Measurements from ENCODE around the gene RAD51B. TPM values are rescaled to one million over a fixed set of nuclear protein-coding genes. Genes with fewer than 3 reads are reported as not detected.

Gene RAD51B
- total and polyA plus RNA-seq, 2 donors = 6.2 to 92.9 TPM

- 46% methylated on average over 5 of the region's 5 CpGs for WGBS
- DNase-seq (ENCODE audit: extremely low spot score) = no peak
- no peak overlapping the region for H3K27ac ChIP-seq (ENCODE audit: low read depth)
- H3K4me3 ChIP-seq (ENCODE audit: low read depth, low read length) = no peak overlapping the region
- H3K36me3 ChIP-seq (ENCODE audit: insufficient read depth) = no peaks in the 10 kb centered on the region
- H3K4me1 ChIP-seq (ENCODE audit: insufficient read depth) = no peaks in the 10 kb centered on the region
Observed at GRCh38 chr14:67999705-68000384, 180.3 kb downstream of the RAD51B start.

- 37% methylated on average over 1 of the region's 1 CpG for WGBS
- H3K4me3 ChIP-seq (ENCODE audit: low read depth, low read length) = no peak overlapping the region
- no peak overlapping the region for H3K27ac ChIP-seq (ENCODE audit: low read depth)
Observed at GRCh38 chr14:68000511-68000910, 180.9 kb downstream of the RAD51B start.

GRCh38 chr14:68008491-68008890, 188.9 kb downstream of the RAD51B start:
- 81% methylated on average over 1 of the region's 1 CpG for WGBS
- no peaks in the 10 kb centered on the region for H3K36me3 ChIP-seq (ENCODE audit: insufficient read depth)
- no peak for DNase-seq (ENCODE audit: extremely low spot score)
- no peak overlapping the region for H3K4me3 ChIP-seq (ENCODE audit: low read depth, low read length)
- H3K4me1 ChIP-seq (ENCODE audit: insufficient read depth) = no peaks in the 10 kb centered on the region
- no peak overlapping the region for H3K27ac ChIP-seq (ENCODE audit: low read depth)

More at GRCh38 chr14:68000511-68000910, 180.9 kb downstream of the RAD51B start:
- Histone ChIP-seq H3K4me1 (ENCODE audit: insufficient read depth) (no peaks in the 10 kb centered on the region), H3K36me3 (ENCODE audit: insufficient read depth) (no peaks in the 10 kb centered on the region)
- no peak for DNase-seq (ENCODE audit: extremely low spot score)

- WGBS = 13% methylated on average over 4 of the region's 4 CpGs
- no peak overlapping the region for H3K4me3 ChIP-seq (ENCODE audit: low read depth, low read length)
- no peaks in the 10 kb centered on the region for H3K4me1 ChIP-seq (ENCODE audit: insufficient read depth)
- H3K27ac ChIP-seq (ENCODE audit: low read depth) = no peak overlapping the region
- peak; percentile 39 for DNase-seq (ENCODE audit: extremely low spot score)
- H3K36me3 ChIP-seq (ENCODE audit: insufficient read depth) = no peaks in the 10 kb centered on the region
Observed at GRCh38 chr14:68011406-68012028, 191.9 kb downstream of the RAD51B start.

- 77% methylated on average over 1 of the region's 1 CpG for WGBS
- Histone ChIP-seq H3K4me3 (ENCODE audit: low read depth, low read length) (no peak overlapping the region), H3K27ac (ENCODE audit: low read depth) (no peak overlapping the region), H3K36me3 (ENCODE audit: insufficient read depth) (no peaks in the 10 kb centered on the region), H3K4me1 (ENCODE audit: insufficient read depth) (no peaks in the 10 kb centered on the region)
- DNase-seq (ENCODE audit: extremely low spot score) = no peak
Observed at GRCh38 chr14:68012871-68013270, 193.3 kb downstream of the RAD51B start.

- DNase-seq (ENCODE audit: extremely low spot score) = no peak
- Histone ChIP-seq H3K36me3 (ENCODE audit: insufficient read depth) (no peaks in the 10 kb centered on the region), H3K4me1 (ENCODE audit: insufficient read depth) (no peaks in the 10 kb centered on the region), H3K27ac (ENCODE audit: low read depth) (no peak overlapping the region), H3K4me3 (ENCODE audit: low read depth, low read length) (no peak overlapping the region)
- WGBS = 79% methylated on average over 2 of the region's 2 CpGs
Observed at GRCh38 chr14:68013326-68013725, 193.7 kb downstream of the RAD51B start.

- no peaks in the 10 kb centered on the region for H3K4me1 ChIP-seq (ENCODE audit: insufficient read depth)
Observed at GRCh38 chr14:68014771-68015170, 195.2 kb downstream of the RAD51B start.

GRCh38 chr14:68015356-68016254, 196.0 kb downstream of the RAD51B start:
- Histone ChIP-seq H3K36me3 (ENCODE audit: insufficient read depth) (no peaks in the 10 kb centered on the region), H3K4me3 (ENCODE audit: low read depth, low read length) (no peak overlapping the region), H3K27ac (ENCODE audit: low read depth) (no peak overlapping the region), H3K4me1 (ENCODE audit: insufficient read depth) (no peaks in the 10 kb centered on the region)
- WGBS = 84% methylated on average over 12 of the region's 12 CpGs
- DNase-seq (ENCODE audit: extremely low spot score) = no peak

More at GRCh38 chr14:68014771-68015170, 195.2 kb downstream of the RAD51B start:
- H3K4me3 ChIP-seq (ENCODE audit: low read depth, low read length) = no peak overlapping the region
- H3K36me3 ChIP-seq (ENCODE audit: insufficient read depth) = no peaks in the 10 kb centered on the region
- 67% methylated on average over 2 of the region's 2 CpGs for WGBS
- H3K27ac ChIP-seq (ENCODE audit: low read depth) = no peak overlapping the region
- DNase-seq (ENCODE audit: extremely low spot score) = no peak

- Histone ChIP-seq H3K36me3 (ENCODE audit: insufficient read depth) (no peaks in the 10 kb centered on the region), H3K4me3 (ENCODE audit: low read depth, low read length) (no peak overlapping the region), H3K4me1 (ENCODE audit: insufficient read depth) (no peaks in the 10 kb centered on the region), H3K27ac (ENCODE audit: low read depth) (no peak overlapping the region)
- DNase-seq (ENCODE audit: extremely low spot score) = no peak
Observed at GRCh38 chr14:68016255-68016914, 196.8 kb downstream of the RAD51B start.

- Histone ChIP-seq H3K27ac (ENCODE audit: low read depth) (no peak overlapping the region), H3K36me3 (ENCODE audit: insufficient read depth) (no peaks in the 10 kb centered on the region), H3K4me1 (ENCODE audit: insufficient read depth) (no peaks in the 10 kb centered on the region), H3K4me3 (ENCODE audit: low read depth, low read length) (no peak overlapping the region)
- 71% methylated on average over 1 of the region's 1 CpG for WGBS
- no peak for DNase-seq (ENCODE audit: extremely low spot score)
Observed at GRCh38 chr14:68018598-68018997, 199.0 kb downstream of the RAD51B start.

- Histone ChIP-seq H3K27ac (ENCODE audit: low read depth) (no peak overlapping the region), H3K36me3 (ENCODE audit: insufficient read depth) (no peaks in the 10 kb centered on the region), H3K4me1 (ENCODE audit: insufficient read depth) (no peaks in the 10 kb centered on the region), H3K4me3 (ENCODE audit: low read depth, low read length) (no peak overlapping the region)
- 98% methylated on average over 1 of the region's 1 CpG for WGBS
- DNase-seq (ENCODE audit: extremely low spot score) = no peak
Observed at GRCh38 chr14:68020493-68020892, 200.9 kb downstream of the RAD51B start.

GRCh38 chr14:68020999-68021663, 201.6 kb downstream of the RAD51B start:
- WGBS = 50% methylated on average over 4 of the region's 4 CpGs
- Histone ChIP-seq H3K27ac (ENCODE audit: low read depth) (no peak overlapping the region), H3K4me1 (ENCODE audit: insufficient read depth) (no peaks in the 10 kb centered on the region), H3K4me3 (ENCODE audit: low read depth, low read length) (no peak overlapping the region), H3K36me3 (ENCODE audit: insufficient read depth) (no peaks in the 10 kb centered on the region)
- DNase-seq (ENCODE audit: extremely low spot score) = no peak

GRCh38 chr14:68027276-68027675, 207.7 kb downstream of the RAD51B start:
- H3K27ac ChIP-seq (ENCODE audit: low read depth) = no peak overlapping the region

More at GRCh38 chr14:68027276-68027675, 207.7 kb downstream of the RAD51B start:
- 83% methylated on average over 5 of the region's 5 CpGs for WGBS
- H3K4me3 ChIP-seq (ENCODE audit: low read depth, low read length) = no peak overlapping the region
- no peaks in the 10 kb centered on the region for H3K4me1 ChIP-seq (ENCODE audit: insufficient read depth)
- no peak for DNase-seq (ENCODE audit: extremely low spot score)
- H3K36me3 ChIP-seq (ENCODE audit: insufficient read depth) = no peaks in the 10 kb centered on the region

Data from urinary bladder (tissue), 4 donors.